ENCODE results near the gene HSPB8. TPM values are rescaled to one million over a fixed set of nuclear protein-coding genes. Genes with fewer than 3 reads are reported as not detected.
A peak's percentile ranks its signal among the peaks of the same experiment; 100 is the strongest.

HSPB8 gene
- total and polyA plus RNA-seq, 8 donors = 17.3 to 253 (median 59.6) TPM

GRCh38 chr12:119169150-119169549 lies 9.6 kb upstream of the HSPB8 start:
- Histone ChIP-seq H3K27me3 (no peaks in the 10 kb centered on the region), H3K4me3 (no peak overlapping the region), H3K9me3 (no peaks in the 10 kb centered on the region), H3K4me1 (no peaks in the 10 kb centered on the region), H3K36me3 (no peaks in the 10 kb centered on the region), H3K27ac (no peak overlapping the region)
- DNase-seq = peak in 1 of 2 donors; percentile 51
- intact Hi-C loops (cut with DNase I; ENCODE audit: low total_unique reads) = no loop called here
- TF ChIP-seq CTCF (IDR thresholded peaks at IDR 0.05) (no peak), POLR2AphosphoS5 (IDR thresholded peaks at IDR 0.05) (no peak), EP300 (IDR thresholded peaks at IDR 0.05) (no peak), POLR2A (IDR thresholded peaks at IDR 0.05) (no peak)
- 18 to 45% (median 37%) methylated on average over 2 of the region's 2 CpGs for WGBS, 5 donors

GRCh38 chr12:119171291-119171690 lies 7.4 kb upstream of the HSPB8 start:
- no peaks in the 10 kb centered on the region for H3K36me3 ChIP-seq
- intact Hi-C loops (cut with DNase I; ENCODE audit: low total_unique reads) = no loop called here
- no peak overlapping the region for H3K27ac ChIP-seq
- TF ChIP-seq POLR2AphosphoS5 (IDR thresholded peaks at IDR 0.05) (no peak), EP300 (IDR thresholded peaks at IDR 0.05) (no peak), POLR2A (IDR thresholded peaks at IDR 0.05) (no peak), CTCF (IDR thresholded peaks at IDR 0.05) (no peak)
- no peak for DNase-seq
- no peaks in the 10 kb centered on the region for H3K27me3 ChIP-seq
- H3K4me3 ChIP-seq = no peak overlapping the region
- 55 to 76% (median 56%) methylated on average over 5 of the region's 5 CpGs for WGBS, 5 donors
- no peaks in the 10 kb centered on the region for H3K9me3 ChIP-seq
- H3K4me1 ChIP-seq = peaks cover 0 to 6% (median 3%) of the 10 kb centered on the region in 4 donors

GRCh38 chr12:119171691-119172425 lies 6.9 kb upstream of the HSPB8 start:
- Histone ChIP-seq H3K4me1 (peaks cover 0 to 12% (median 5%) of the 10 kb centered on the region in 4 donors), H3K4me3 (no peak overlapping the region), H3K27ac (no peak overlapping the region), H3K36me3 (no peaks in the 10 kb centered on the region), H3K9me3 (no peaks in the 10 kb centered on the region), H3K27me3 (no peaks in the 10 kb centered on the region)
- WGBS, 5 donors = 60 to 66% (median 62%) methylated on average over 15 of the region's 15 CpGs
- no peak for DNase-seq
- intact Hi-C loops (cut with DNase I; ENCODE audit: low total_unique reads) = no loop called here
- TF ChIP-seq POLR2A (IDR thresholded peaks at IDR 0.05) (no peak), EP300 (IDR thresholded peaks at IDR 0.05) (no peak), POLR2AphosphoS5 (IDR thresholded peaks at IDR 0.05) (no peak), CTCF (IDR thresholded peaks at IDR 0.05) (no peak)

- intact Hi-C loops (cut with DNase I; ENCODE audit: low total_unique reads) = no loop called here
- no peak for TF ChIP-seq CTCF (IDR thresholded peaks at IDR 0.05)
- H3K27ac ChIP-seq = peak overlapping the region in 1 of 5 donors; percentile 95
These were observed 3.6 kb upstream of the HSPB8 start for GRCh38 chr12:119175081-119175480.

More at GRCh38 chr12:119175081-119175480, 3.6 kb upstream of the HSPB8 start:
- WGBS, 5 donors = 66 to 87% (median 70%) methylated on average over 3 to 5 of the region's 5 CpGs
- Histone ChIP-seq H3K27me3 (peaks cover 0 to 5% (median 0%) of the 10 kb centered on the region in 3 donors), H3K4me3 (no peak overlapping the region), H3K36me3 (no peaks in the 10 kb centered on the region), H3K9me3 (no peaks in the 10 kb centered on the region), H3K4me1 (peaks cover 3 to 37% (median 21%) of the 10 kb centered on the region in 4 donors)
- no peak for DNase-seq
